ENCODE data around the gene POMT2.

The POMT2 gene

GRCh38 chr14:77239412-77239811 is 81.3 kb downstream of the POMT2 start:
- no peak for TF ChIP-seq CTCF (IDR thresholded peaks at IDR 0.05)
- Mint-ChIP-seq H3K4me3 (no peak overlapping the region), H3K9me3 (no peaks in the 10 kb centered on the region), H3K4me1 (no peaks in the 10 kb centered on the region), H3K27ac (no peak overlapping the region), H3K36me3 (ENCODE audit: low read depth) (no peaks in the 10 kb centered on the region), H3K27me3 (ENCODE audit: low read depth, poor library complexity) (peaks cover 27% of the 10 kb centered on the region)
- DNase-seq, result no peak

GRCh38 chr14:77238996-77239395 is 81.7 kb downstream of the POMT2 start:
- no peak for TF ChIP-seq CTCF (IDR thresholded peaks at IDR 0.05)
- H3K27me3 Mint-ChIP-seq (ENCODE audit: low read depth, poor library complexity), result peaks cover 30% of the 10 kb centered on the region
- DNase-seq, result no peak
- H3K36me3 Mint-ChIP-seq (ENCODE audit: low read depth), result no peaks in the 10 kb centered on the region
- H3K27ac Mint-ChIP-seq, result no peak overlapping the region
- H3K9me3 Mint-ChIP-seq, result no peaks in the 10 kb centered on the region
- H3K4me3 Mint-ChIP-seq, result no peak overlapping the region
- H3K4me1 Mint-ChIP-seq, result no peaks in the 10 kb centered on the region

GRCh38 chr14:77238356-77238755 is 82.3 kb downstream of the POMT2 start:
- no peaks in the 10 kb centered on the region for H3K9me3 Mint-ChIP-seq
- peaks cover 35% of the 10 kb centered on the region for H3K27me3 Mint-ChIP-seq (ENCODE audit: low read depth, poor library complexity)
- H3K27ac Mint-ChIP-seq, result no peak overlapping the region
- no peak for TF ChIP-seq CTCF (IDR thresholded peaks at IDR 0.05)
- DNase-seq, result no peak
- no peaks in the 10 kb centered on the region for H3K36me3 Mint-ChIP-seq (ENCODE audit: low read depth)
- no peak overlapping the region for H3K4me3 Mint-ChIP-seq
- no peaks in the 10 kb centered on the region for H3K4me1 Mint-ChIP-seq

- Mint-ChIP-seq H3K27ac (no peak overlapping the region), H3K27me3 (ENCODE audit: low read depth, poor library complexity) (peaks cover 38% of the 10 kb centered on the region), H3K36me3 (ENCODE audit: low read depth) (no peaks in the 10 kb centered on the region), H3K9me3 (no peaks in the 10 kb centered on the region), H3K4me3 (no peak overlapping the region), H3K4me1 (no peaks in the 10 kb centered on the region)
- TF ChIP-seq CTCF (IDR thresholded peaks at IDR 0.05), result no peak
- DNase-seq, result no peak
These were observed 83.9 kb downstream of the POMT2 start for GRCh38 chr14:77236814-77237213.

GRCh38 chr14:77231721-77232120 is 89.0 kb downstream of the POMT2 start:
- no peak overlapping the region for H3K4me3 Mint-ChIP-seq
- H3K9me3 Mint-ChIP-seq, result no peaks in the 10 kb centered on the region
- peaks cover 27% of the 10 kb centered on the region for H3K27me3 Mint-ChIP-seq (ENCODE audit: low read depth, poor library complexity)
- no peak for DNase-seq
- H3K4me1 Mint-ChIP-seq, result no peaks in the 10 kb centered on the region
- no peak for TF ChIP-seq CTCF (IDR thresholded peaks at IDR 0.05)
- no peaks in the 10 kb centered on the region for H3K36me3 Mint-ChIP-seq (ENCODE audit: low read depth)
- H3K27ac Mint-ChIP-seq, result no peak overlapping the region

GRCh38 chr14:77230914-77231313 is 89.8 kb downstream of the POMT2 start:
- H3K36me3 Mint-ChIP-seq (ENCODE audit: low read depth), result no peaks in the 10 kb centered on the region
- H3K4me3 Mint-ChIP-seq, result no peak overlapping the region
- no peak for TF ChIP-seq CTCF (IDR thresholded peaks at IDR 0.05)
- H3K4me1 Mint-ChIP-seq, result no peaks in the 10 kb centered on the region
- DNase-seq, result no peak
- H3K9me3 Mint-ChIP-seq, result no peaks in the 10 kb centered on the region
- no peak overlapping the region for H3K27ac Mint-ChIP-seq
- H3K27me3 Mint-ChIP-seq (ENCODE audit: low read depth, poor library complexity), result peaks cover 30% of the 10 kb centered on the region
